Stimulated activated CD4-positive, alpha-beta T cell treated with anti-CD3 and anti-CD28 coated beads, Interleukin-15, amount 100 ng/mL, for 24 hours (primary cell): Measurements from ENCODE around the gene C1orf21.

Source experiments
- DNase-seq: peaks from one replicate; pipeline ENCODE4 v3.0.0-alpha.2; 2020

Gene C1orf21

DNA sequence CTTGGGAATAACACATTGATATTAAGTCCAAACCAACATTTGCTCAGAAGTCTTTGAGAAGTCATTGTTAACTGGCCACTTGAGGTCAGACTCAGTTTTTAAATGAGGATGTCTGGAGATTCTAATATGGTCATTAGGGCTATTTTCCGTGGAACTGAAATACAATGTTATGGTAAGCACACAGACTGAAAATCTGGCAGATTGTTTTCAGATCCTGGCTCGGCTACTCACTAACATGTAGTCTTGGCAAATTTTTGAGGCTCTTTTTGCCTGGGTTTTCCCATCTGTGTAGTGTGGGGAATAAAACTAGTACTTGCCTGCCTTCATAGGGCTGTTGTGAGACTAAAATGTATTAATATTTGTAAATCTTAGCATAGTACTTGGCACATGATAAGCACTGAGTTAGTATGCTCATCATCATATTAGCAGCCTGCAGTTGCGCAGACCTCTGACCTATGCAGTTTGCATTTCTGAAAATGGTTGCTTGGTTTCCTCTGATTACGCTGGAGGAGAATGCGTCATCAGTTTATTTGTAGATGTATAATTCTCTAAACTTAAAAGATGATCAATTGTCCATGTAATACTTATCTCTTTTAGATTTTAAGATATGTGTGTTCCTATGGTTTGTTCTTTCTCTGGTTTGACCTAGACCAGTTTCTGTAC is 100.8 kb downstream of the C1orf21 start:
- no peak for DNase-seq

DNA sequence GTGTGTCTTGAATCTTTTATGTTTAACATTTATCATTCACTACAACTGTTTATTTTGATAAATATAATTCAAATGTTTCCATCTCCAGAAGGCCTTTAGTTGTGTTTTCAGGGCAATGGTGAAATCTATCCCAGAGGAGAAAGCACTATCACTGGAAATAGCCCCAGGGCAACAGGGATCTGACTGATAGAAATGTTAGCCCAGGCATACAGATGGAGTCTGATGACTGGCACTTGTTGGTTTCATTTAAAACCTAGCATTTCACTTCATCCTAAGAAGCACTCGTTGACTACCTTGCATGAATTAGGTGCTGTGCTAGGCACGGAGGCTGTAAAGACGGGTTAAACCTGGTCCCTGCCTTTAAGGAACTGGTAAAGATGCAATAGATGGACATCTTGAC is 103.1 kb downstream of the C1orf21 start:
- no peak for DNase-seq

DNA sequence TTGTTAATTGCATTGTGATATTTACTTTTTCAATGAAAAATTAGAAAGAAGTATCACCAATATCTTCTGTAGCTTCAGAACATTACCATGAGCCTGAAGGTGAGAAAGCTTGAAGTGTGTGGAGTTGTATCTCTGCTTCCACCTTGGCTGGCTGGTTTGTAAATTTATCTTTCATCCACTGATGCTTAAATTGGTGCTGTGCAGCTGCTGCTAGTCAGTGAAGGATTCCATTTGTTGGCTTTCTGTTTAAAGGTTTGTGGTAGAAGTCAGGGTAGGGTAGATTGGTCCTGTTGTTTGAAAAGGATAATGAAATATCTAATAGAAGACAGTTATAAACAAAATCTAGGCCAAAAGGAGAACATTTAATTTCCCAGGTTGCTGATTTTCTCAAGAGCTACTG is 105.7 kb downstream of the C1orf21 start:
- DNase-seq, result no peak

DNA sequence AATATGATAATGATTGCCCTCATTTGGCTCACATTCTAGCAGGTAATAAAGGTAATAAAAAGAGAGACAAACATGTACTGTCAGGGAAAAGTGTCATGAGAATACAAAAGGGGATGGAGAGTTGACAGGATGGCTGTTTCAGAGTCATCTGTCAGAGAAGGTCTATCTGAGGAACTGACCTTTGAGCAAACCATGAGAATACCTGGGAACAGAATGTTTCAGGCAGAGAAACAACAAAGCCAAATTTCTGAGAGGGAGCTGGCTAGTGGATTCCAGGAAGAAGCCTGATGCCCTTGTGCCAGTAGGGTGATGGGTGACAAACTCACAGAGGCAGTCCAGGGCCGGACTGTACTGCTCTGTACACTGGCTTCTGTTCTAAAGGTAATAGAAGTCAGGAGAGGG is 107.2 kb downstream of the C1orf21 start:
- no peak for DNase-seq

DNA sequence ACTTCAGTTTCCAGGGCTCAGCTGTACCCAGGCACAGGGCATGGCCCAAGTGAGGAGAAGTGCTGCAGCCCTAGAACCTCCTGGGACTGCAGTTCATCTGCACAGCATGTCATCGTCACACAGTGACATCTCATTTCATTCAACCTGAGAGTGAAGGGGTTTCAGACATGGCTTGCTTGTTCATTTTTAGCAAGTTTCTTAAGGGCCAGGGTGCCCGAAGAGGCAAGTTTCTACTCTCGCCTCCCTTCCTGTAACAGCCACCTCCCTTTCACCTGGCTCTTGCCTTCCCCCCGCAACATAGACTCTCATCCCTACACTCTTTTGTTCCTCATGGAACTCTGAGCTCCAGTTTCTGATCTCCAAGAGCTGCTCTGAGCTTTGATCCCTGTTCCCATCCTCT is 108.1 kb downstream of the C1orf21 start:
- no peak for DNase-seq

DNA sequence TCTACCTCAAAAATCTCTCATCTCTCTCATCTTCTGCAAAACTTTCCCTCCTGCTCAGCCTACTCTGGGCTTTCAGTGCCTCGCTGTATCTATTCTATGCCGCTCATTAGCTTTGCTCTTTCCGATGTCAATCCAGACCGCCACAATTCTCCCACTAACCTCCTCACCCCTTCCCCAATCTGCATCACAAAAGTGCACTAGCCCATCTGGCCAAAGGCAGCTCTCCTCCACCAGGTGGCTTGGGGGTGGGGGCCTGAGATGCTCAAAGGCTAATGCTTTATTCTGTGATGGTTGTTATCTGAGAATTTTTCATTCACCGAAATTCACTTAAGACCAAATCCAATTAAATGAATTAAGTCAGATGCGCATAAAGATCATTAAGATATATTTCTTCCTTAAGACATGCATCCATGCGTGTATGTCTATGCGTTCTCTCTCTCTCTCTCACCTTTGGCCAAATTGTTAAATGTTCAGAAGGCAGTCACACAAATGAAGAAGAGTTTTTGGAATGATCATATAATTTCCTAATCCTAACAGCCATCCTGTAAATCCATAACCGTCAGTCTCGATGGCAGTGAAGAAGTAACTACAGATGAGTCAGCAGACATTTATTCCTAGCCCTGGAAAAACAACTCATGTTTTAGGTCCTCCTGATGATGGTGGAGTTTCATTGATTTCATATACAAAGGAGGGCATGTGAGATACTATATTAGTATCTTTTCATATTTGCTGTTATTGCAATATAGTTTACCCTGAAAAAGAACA is 111.3 kb downstream of the C1orf21 start:
- DNase-seq, result no peak

DNA sequence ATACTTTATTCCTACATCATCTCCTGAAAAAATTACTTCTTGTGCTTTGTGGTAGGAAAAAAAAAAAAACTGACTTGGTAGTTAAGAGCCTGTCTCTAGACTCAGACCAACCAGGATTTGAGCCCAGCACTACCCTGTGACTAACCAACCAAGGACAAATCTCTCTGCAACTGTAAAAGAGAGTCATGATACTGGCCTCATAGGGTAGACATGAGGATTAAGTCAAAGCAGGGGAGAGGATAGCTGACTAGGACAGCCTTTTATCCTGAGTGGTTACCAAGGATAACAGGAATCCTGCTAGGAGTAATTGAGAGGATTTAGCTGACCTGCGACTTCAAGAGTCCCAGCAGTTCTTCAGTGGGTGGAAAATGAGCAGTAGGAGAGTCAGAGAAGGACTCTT is 112.8 kb downstream of the C1orf21 start:
- no peak for DNase-seq

DNA sequence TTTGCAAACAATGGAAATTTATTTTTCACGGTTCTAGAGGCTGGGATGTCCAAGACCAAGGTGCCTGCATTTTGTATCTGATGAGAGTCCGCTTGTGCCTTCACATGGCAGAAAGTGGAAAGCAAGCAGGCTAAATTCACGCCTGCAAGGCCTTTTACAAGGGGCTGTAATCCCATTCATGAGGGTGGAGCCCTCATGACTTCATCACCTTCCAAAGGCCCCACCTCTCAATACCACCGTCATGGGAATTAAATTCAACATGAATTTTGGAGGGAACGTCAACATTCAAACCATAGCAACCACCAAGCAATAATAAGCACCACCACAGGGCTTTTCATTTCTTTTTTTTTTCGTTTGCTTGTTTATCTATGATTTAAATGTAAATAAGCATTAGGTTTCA is 115.3 kb downstream of the C1orf21 start:
- DNase-seq, result no peak

DNA sequence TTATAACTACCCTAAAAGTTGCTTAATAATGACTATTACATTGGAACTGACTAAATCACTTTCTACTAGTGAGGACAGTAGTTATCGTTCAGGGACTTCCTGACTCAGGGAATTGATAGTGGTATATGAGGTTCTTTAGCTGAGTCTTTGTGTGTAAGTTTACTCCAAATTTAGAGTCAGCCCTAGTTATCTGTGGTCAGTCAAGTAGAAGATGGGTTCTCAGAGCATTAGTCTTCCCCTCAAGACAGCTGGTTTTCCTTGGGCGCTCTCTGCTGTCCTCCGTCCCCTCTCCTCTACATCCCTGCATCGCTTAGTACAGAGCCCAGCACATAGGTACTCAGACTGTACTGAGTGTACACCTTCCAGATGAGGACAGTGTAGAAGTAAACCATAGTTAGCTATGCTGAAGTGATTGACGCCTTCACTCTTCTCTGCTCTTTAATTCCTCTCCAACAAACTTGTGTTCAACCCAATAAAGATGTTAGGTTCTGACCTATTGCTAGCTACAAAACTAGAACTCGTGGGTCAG is 116.5 kb downstream of the C1orf21 start:
- DNase-seq, result no peak

DNA sequence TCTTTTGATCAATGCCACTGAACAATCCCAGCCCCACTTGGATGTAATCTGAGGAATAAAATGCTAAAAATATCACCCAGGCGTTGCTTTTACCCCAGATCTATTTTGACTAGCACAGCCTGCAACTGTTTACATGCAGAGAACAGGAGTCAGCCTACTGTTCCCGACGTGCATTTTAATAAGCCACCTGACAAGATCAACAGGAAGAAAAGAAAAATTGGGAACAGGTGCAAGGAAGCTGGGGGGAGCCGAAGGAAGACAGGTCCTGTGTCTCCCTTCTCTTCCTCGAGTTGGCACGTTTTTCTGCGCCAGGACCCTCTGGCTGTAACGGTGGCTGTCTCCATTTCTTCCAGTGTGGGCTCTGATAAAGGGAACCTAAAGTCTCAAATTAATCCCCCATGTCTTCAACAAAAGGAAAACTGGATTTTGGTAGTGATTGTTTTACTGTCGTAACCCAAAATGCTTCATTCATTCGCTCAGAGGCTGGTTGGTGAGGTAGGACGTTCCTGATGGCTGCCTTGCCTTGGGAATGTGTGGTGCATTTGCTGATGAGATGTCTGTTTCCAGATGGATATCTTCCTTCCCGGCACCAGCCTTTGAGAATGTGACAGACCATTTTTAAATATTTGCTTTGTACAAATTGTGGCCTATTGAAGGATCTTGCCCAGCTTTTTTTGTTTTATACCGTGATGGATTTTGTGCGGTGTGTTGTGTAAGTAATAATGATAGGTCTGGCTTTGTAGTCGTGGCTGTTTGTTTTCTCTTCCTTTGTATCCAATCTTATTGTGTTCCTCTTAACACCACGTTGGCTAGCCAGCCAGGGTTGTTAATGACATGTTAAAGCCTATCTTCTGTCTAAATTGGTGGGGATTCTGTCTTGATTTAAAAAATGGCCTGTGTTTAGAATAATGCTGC is 117.5 kb downstream of the C1orf21 start:
- no peak for DNase-seq

DNA sequence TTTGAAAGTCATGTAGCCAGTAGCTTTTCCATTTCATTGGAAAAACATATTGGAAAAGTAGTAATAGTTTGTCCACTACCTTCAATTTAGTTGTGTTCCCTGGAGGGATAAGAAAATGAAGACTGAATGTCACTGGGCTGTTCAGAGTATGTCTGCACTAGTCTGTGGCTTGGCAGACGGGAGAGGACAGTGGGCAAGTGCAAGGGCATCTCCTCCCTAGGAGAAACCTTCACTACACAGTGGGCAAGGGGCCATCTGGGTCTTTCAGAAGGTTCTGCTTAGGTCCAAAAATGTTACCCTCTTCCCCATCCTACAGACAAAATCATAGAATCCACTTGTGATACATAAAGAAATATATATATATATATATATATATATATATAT is 118.1 kb downstream of the C1orf21 start:
- DNase-seq, result no peak

DNA sequence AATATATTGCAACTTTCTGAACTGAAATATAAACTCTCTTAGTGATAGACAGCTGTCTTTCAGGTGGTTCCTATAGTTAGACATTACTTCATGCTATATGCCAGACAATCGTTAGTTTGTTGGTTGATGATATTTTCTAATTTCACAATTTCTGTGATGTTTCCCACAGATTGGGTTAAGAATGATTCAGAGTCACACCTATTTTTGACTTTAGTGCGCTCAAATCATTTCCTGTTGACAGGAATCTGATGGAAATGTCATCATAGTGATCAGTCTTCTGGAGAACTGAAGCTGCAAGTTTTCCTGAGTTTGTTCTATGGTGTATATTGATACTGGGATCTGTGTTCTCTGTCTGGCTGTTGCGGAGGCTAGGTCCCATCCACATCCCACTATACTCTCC is 119.7 kb downstream of the C1orf21 start:
- no peak for DNase-seq

DNA sequence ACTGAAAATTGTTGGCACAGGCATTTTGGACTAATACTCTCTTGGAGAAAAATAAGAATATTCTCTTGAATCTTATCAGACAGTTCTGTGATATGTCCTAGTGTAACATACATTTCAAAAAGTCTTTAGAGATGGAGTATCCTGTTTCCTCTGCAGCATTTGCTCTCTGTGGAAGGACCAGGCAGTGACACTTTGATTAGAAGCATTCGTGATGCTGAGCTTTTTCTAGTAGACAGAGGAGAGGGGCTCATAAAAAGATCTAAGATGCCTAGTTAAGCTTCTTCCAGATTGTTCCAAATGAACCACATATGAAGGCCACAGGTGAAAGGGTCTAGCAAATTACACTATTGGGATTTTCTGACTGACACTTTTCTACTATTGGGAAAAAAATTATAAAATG is 120.3 kb downstream of the C1orf21 start:
- no peak for DNase-seq

DNA sequence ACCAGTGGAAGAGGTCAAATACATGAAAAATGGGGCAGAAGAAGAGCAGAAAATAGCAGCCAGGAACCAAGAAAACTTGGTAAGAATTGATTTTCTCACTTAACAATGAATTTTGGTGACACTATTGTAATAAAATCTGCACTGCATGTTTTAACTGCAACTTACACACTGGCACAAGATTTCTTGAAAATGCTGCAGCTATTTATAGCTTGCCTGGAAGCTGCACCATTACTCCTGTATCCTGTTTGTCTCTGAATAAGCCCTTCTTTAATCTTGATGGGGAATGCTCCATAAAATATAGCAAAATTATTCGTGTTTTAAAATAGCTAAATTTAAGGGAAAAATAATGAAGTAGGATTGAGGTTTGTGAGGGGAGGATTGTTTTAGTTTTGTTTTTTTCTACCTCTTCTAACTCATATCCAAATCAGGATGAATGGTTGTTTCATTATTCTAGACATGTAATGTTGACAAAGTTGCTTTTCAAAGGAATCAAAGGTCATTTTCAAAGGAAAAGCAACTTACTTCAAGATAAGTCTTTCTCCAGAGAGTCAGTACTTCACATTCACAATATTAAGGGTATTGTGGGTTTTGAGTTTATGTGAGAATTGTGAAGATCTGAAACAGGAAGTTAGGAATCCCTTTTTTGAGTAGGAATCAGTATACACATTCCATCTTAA is 120.9 kb downstream of the C1orf21 start:
- no peak for DNase-seq

DNA sequence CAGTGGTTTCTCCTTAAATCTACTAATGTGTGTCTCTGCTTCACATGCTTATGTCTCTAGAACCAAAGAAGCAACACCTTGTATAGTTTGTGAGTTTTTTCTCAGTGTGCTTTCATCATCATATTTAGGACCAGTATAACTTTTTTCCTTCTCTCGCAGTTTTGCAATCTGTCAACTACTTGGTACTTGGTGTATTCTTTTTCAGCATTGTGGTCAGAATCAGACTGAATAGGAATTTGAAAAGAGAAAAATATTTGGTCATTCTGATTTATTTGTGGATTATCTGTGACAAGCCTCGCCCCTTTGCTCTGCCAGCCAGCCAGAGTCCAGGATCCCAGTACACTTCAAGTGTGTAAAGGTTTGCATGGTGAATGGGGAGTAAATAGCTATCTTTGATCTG is 122.3 kb downstream of the C1orf21 start:
- DNase-seq, result no peak

DNA sequence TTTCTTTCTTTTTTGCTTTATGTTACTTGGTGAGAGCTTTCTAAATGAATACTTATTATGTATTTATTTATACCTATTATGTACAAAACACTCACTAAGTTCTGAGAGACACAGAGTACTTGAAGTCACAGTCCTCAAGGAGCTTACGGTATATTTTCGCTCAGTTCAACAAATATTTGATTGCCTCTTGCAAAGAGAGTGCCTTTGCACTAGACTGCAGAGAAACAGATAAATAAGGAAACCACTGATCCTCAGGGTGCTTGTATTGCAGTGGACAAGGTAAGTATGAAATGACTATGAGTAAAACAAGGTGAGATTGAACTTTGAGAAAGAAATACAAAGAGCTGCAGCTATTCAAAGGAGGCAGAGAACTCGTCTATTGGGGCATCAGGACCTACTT is 123.3 kb downstream of the C1orf21 start:
- DNase-seq, result no peak

DNA sequence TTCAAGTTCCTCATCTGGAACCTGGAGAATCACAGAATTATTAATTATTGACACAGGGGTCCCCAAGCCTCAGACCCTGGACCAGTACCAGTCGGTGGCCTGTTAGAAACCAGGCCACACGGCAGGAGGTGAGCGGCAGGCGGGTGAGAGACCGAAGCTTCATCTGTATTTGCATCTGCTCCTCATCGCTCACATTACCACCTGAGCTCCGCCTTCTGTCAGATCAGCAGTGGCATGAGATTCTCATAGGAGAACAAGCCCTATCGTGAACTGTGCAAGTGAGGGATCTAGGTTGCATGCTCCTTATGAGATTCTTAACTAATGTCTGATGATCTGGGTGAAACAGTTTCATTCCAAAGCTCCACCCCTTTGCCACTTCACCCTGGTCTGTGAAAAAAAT is 125.9 kb downstream of the C1orf21 start:
- no peak for DNase-seq

DNA sequence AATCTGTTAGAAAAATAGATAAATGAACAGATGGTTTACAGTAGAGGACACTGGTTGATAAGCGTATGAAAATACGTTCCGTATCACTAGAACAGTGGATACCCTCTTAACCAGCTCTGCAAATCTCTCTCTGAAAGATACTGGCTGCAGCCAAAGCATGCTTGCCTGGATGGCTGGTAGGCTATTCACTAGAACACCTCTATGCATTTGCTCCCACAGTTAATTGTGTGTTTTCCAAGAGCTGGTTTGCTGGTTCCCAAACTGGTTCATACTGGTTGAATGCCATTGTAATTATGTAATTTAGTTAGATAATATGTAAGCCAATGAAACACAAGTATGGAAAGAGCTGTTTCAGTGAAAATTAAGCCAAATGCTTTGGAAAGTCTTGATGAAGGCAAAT is 126.6 kb downstream of the C1orf21 start:
- DNase-seq, result no peak

DNA sequence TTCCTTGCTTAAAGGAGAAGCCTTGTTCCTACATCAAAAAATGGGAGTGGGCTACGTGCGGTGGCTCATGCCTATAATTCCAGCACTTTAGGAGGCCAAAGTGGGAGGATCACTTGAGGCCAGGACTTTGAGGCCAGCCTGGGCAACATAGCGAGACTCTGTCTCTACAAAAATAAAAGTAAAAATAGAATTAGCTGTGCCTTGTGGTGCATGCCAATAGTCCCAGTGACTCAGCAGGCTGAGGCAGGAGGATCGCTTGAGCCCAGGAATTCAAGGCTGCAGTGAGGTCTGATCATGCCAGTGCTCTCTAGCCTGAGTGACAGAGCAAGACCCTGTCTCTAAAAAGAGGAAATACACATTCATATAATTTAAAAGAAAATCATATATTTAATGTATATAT is 127.1 kb downstream of the C1orf21 start:
- no peak for DNase-seq

DNA sequence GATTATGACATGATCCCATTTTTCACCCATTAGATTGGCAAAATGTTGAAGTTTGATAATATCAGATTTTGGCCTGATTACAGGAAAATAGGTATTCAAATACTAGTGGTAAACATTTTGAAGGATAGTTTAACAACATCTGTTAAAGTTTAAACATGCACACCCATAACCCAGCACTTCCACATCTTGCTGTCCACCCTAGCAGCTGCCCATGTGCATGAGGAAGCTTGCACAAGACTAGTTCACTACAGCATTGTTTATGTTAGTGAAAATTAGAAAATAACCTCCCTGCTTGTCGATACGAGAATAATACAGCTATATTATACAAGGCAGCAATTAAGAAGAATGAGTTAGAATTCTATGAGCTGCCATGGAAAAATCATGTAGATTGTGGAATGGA is 127.6 kb downstream of the C1orf21 start:
- DNase-seq, result no peak

DNA sequence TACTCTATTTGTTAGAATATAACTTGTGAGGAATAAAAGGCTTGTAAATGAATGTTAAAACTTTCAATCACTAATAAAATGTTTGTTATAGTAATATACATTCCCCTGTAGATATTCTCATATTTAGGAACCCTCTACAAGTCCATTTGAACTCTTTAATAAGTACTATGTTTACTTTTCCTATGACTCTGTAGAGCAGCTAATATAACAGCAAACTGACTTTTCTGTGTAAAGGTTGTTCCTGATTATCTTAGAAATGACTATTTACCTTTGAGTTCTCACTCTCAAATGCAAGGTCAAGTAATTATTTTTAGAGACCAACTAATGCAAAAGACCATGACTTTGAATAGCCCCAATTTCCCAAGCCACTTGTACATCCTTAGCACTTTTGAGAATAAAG is 130.3 kb downstream of the C1orf21 start:
- DNase-seq, result no peak

DNA sequence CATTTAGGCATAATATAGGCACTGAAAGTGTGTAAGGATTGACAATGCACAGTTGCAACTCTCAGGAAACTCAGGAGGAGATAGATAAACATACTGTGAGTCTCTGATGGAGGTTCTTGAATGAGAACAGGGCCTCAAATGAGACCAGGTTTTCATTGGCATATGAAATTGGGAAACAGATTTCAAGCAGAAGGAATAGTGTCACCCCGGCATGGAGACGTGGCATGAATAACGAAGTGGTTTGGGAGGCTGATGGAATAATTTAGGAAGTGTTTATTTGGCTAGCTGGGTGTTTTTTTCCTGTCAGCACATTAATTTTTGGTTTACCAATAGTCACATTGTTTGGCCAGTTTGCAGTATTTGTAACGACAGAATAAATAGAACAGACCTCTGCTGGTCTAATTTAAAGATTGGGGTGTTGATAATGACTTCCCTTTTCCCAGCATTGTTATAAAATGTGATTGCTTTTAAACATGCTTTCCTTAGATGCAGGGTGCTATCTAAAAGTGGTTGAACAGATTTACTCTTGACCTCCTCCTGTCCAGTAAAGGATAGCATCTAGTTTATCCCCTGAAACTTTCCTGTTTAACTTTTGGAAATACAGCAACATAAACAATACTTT is 132.0 kb downstream of the C1orf21 start:
- no peak for DNase-seq

DNA sequence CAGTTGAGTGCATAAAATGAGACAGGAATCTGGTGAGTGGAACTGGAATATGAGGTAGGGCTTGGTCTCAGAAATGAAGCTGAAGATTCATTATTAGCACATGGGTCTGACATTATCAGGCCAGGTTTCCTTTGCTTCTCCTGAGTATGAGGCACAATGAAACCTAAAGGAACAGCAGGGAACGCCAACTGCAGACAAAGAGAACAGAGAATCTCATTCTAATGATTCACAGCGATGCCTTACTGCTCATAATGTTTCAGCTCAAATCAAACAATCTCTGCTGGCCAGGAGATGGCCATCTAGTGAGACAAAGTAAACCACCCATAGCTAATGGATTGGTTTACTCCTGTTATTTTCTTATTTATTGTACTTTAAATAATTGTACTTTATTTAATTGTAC is 133.5 kb downstream of the C1orf21 start:
- no peak for DNase-seq
